ENCODE measurements around the gene FUBP1. TPM values are rescaled to one million over a fixed set of nuclear protein-coding genes. Genes with fewer than 3 reads are reported as not detected.

The FUBP1 gene
- polyA plus RNA-seq, 1 experiment = 142 TPM

DNA sequence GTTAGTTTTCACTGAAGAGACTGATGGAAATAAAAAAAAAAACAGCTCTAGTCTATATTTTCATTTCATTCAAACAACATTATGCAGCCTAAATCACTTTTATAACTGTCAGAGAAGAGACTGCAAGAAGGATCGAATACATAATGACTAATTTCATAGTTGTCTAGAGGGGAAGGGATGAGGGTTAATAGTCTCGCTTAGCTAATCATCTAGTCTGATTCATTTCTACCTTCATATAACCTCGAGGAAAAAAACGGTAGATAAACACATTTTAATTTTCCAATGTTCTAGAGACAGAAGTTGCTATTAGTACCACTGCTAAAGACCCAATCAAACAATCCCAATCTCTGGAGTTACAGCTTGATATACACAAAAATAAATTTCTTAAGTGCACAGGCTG is 3.5 kb downstream of the FUBP1 start:
- TF ChIP-seq CTCF (IDR thresholded peaks at IDR 0.05; ENCODE audit: low read depth, low read length) = no peak
- H3K9me3 ChIP-seq (ENCODE audit: control insufficient read depth, insufficient read depth, low read length) = peaks cover 2% of the 10 kb centered on the region; the same call in 1 of the 2 replicates
- peak overlapping the region; percentile 39; the same call in 1 of the 2 replicates for H3K4me3 ChIP-seq (ENCODE audit: low read depth, low read length)
- no peak for DNase-seq (ENCODE audit: low read depth, low spot score)
- POLR2A ChIA-PET = interaction anchor here (0.5 to 0.8 kb wide), 3 partner anchors 29 to 118 kb away, joined by 3 read pairs; partner anchors contain the start of gene DNAJB4
- CTCF ChIA-PET = interaction anchor here (1.6 kb wide), 1 partner anchor 139 kb away, joined by 11 read pairs; no protein-coding TSS in a partner anchor
- no peak overlapping the region for H3K27ac ChIP-seq (ENCODE audit: low read depth, low read length)
- no peaks in the 10 kb centered on the region for H3K27me3 ChIP-seq (ENCODE audit: control insufficient read depth, insufficient read depth, low read length)

- no peaks in the 10 kb centered on the region for H3K27me3 ChIP-seq (ENCODE audit: control insufficient read depth, insufficient read depth, low read length)
- DNase-seq (ENCODE audit: low read depth, low spot score) = no peak
- no peak overlapping the region for H3K4me3 ChIP-seq (ENCODE audit: low read depth, low read length)
- ChIA-PET CTCF (interaction anchor here (0.7 kb wide), 2 partner anchors 47 to 142 kb away, joined by 3 to 5 read pairs; no protein-coding TSS in a partner anchor), POLR2A (no interaction called here)
- H3K27ac ChIP-seq (ENCODE audit: low read depth, low read length) = no peak overlapping the region
- H3K9me3 ChIP-seq (ENCODE audit: control insufficient read depth, insufficient read depth, low read length) = peaks cover 1% of the 10 kb centered on the region; the same call in 1 of the 2 replicates
- no peak for TF ChIP-seq CTCF (IDR thresholded peaks at IDR 0.05; ENCODE audit: low read depth, low read length)
Measured at GRCh38 chr1:77972080-77972479, 6.8 kb downstream of the FUBP1 start.

GRCh38 chr1:77970192-77970591 is 8.7 kb downstream of the FUBP1 start:
- DNase-seq (ENCODE audit: low read depth, low spot score) = no peak
- H3K27ac ChIP-seq (ENCODE audit: low read depth, low read length) = no peak overlapping the region
- ChIA-PET POLR2A (no interaction called here), CTCF (no interaction called here)
- no peak overlapping the region for H3K4me3 ChIP-seq (ENCODE audit: low read depth, low read length)
- no peak for TF ChIP-seq CTCF (IDR thresholded peaks at IDR 0.05; ENCODE audit: low read depth, low read length)
- no peaks in the 10 kb centered on the region for H3K27me3 ChIP-seq (ENCODE audit: control insufficient read depth, insufficient read depth, low read length)
- no peaks in the 10 kb centered on the region for H3K9me3 ChIP-seq (ENCODE audit: control insufficient read depth, insufficient read depth, low read length)

DNA sequence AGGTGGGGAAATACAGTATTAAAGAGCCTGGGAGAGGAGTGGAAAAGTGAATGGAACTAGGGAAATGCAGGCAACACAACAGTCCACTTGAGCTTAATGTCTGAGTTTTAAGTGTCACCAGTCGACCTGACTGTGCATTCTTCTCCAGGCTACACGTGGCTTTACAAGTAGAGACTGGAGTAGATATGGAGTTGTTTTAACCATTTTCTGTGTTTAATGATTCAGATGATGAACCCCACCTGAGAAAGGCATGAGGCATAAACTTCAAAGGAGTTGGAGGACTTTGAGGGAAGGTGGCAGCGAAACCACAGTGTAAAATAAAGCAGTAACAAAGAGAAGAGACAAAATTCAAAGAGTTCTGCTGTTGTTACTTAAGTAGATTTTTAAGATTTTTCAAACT is 12.6 kb downstream of the FUBP1 start:
- no peak overlapping the region for H3K4me3 ChIP-seq (ENCODE audit: low read depth, low read length)
- CTCF ChIA-PET = interaction anchor here (4.0 kb wide), 1 partner anchor 148 kb away, joined by 21 read pairs; no protein-coding TSS in a partner anchor
- no peaks in the 10 kb centered on the region for H3K27me3 ChIP-seq (ENCODE audit: control insufficient read depth, insufficient read depth, low read length)
- DNase-seq (ENCODE audit: low read depth, low spot score) = no peak
- POLR2A ChIA-PET = interaction anchor here (1.0 to 1.3 kb wide), 2 partner anchors 10 to 38 kb away, joined by 5 read pairs; partner anchors contain the start of gene DNAJB4
- no peaks in the 10 kb centered on the region for H3K9me3 ChIP-seq (ENCODE audit: control insufficient read depth, insufficient read depth, low read length)
- no peak overlapping the region for H3K27ac ChIP-seq (ENCODE audit: low read depth, low read length)
- no peak for TF ChIP-seq CTCF (IDR thresholded peaks at IDR 0.05; ENCODE audit: low read depth, low read length)

GRCh38 chr1:77961392-77961791 is 17.5 kb downstream of the FUBP1 start:
- Histone ChIP-seq H3K27me3 (ENCODE audit: control insufficient read depth, insufficient read depth, low read length) (no peaks in the 10 kb centered on the region), H3K27ac (ENCODE audit: low read depth, low read length) (no peak overlapping the region), H3K4me3 (ENCODE audit: low read depth, low read length) (no peak overlapping the region), H3K9me3 (ENCODE audit: control insufficient read depth, insufficient read depth, low read length) (no peaks in the 10 kb centered on the region)
- POLR2A ChIA-PET = no interaction called here
- TF ChIP-seq CTCF (IDR thresholded peaks at IDR 0.05; ENCODE audit: low read depth, low read length) = no peak
- DNase-seq (ENCODE audit: low read depth, low spot score) = no peak
- CTCF ChIA-PET = interaction anchor here (0.9 kb wide), 1 partner anchor 153 kb away, joined by 5 read pairs; no protein-coding TSS in a partner anchor
